ENCODE results near the gene GPR108.
"Not testable (repeated sequence)": the region's sequence is repeated elsewhere in the genome, so short reads cannot be mapped to it uniquely, and the experiment has no call there.

DNA sequence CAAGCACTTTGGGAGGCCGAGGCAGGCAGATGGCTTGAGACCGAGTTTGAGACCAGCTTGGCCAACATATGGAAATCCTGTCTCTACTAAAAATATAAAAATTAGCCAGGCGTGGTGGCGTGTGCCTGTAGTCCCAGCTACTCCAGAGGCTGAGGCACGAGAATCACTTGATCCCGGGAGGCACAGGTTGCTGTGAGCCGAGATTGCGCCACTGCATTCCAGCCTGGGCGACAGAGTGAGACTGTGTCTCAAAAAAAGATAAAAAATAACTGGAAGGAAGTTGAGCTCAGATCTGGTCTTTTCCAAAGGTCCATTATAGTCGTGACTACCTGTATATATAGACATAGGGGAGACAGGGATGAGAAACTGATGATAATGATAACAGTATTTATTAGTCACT, 11.2 kb upstream of the GPR108 start:
- TF ChIP-seq, protein P1, sequence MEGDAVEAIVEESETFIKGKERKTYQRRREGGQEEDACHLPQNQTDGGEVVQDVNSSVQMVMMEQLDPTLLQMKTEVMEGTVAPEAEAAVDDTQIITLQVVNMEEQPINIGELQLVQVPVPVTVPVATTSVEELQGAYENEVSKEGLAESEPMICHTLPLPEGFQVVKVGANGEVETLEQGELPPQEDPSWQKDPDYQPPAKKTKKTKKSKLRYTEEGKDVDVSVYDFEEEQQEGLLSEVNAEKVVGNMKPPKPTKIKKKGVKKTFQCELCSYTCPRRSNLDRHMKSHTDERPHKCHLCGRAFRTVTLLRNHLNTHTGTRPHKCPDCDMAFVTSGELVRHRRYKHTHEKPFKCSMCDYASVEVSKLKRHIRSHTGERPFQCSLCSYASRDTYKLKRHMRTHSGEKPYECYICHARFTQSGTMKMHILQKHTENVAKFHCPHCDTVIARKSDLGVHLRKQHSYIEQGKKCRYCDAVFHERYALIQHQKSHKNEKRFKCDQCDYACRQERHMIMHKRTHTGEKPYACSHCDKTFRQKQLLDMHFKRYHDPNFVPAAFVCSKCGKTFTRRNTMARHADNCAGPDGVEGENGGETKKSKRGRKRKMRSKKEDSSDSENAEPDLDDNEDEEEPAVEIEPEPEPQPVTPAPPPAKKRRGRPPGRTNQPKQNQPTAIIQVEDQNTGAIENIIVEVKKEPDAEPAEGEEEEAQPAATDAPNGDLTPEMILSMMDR (tag by site-specific recombination; IDR thresholded peaks at IDR 0.05), result not testable (repeated sequence)
- TF ChIP-seq ZNF529 (tag by site-specific recombination; IDR thresholded peaks at IDR 0.05; ENCODE audit: insufficient replicate concordance); ZNF501 (tag by site-specific recombination; IDR thresholded peaks at IDR 0.05); ZNF133 (tag by site-specific recombination; IDR thresholded peaks at IDR 0.05); GFI1B (tag by site-specific recombination; IDR thresholded peaks at IDR 0.05); YY1 (tag by site-specific recombination; IDR thresholded peaks at IDR 0.05); ZBTB8A (tag by site-specific recombination; IDR thresholded peaks at IDR 0.05); HOXD13 (CRISPR knock-in tag; IDR thresholded peaks at IDR 0.05; ENCODE audit: borderline replicate concordance); ZNF600 (tag by site-specific recombination; IDR thresholded peaks at IDR 0.05); PATZ1 (tag by site-specific recombination; IDR thresholded peaks at IDR 0.05); HOXA7 (CRISPR knock-in tag; IDR thresholded peaks at IDR 0.05; ENCODE audit: borderline replicate concordance); ZNF843 (tag by site-specific recombination; IDR thresholded peaks at IDR 0.05): not testable (repeated sequence)
- TF ChIP-seq, protein P2, sequence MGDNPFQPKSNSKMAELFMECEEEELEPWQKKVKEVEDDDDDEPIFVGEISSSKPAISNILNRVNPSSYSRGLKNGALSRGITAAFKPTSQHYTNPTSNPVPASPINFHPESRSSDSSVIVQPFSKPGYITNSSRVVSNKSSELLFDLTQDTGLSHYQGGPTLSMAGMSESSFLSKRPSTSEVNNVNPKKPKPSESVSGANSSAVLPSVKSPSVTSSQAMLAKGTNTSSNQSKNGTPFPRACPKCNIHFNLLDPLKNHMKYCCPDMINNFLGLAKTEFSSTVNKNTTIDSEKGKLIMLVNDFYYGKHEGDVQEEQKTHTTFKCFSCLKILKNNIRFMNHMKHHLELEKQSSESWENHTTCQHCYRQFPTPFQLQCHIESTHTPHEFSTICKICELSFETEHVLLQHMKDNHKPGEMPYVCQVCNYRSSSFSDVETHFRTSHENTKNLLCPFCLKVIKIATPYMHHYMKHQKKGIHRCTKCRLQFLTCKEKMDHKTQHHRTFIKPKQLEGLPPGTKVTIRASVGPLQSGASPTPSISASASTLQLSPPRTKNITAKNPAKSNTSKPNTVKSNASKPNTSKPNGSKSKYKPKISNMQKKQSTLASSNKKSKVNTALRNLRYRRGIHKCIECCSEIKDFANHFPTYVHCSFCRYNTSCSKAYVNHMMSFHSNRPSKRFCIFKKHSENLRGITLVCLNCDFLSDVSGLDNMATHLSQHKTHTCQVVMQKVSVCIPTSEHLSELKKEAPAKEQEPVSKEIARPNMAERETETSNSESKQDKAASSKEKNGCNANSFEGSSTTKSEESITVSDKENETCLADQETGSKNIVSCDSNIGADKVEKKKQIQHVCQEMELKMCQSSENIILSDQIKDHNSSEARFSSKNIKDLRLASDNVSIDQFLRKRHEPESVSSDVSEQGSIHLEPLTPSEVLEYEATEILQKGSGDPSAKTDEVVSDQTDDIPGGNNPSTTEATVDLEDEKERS (tag by site-specific recombination; IDR thresholded peaks at IDR 0.05), result not testable (repeated sequence)
- TF ChIP-seq, protein P3, sequence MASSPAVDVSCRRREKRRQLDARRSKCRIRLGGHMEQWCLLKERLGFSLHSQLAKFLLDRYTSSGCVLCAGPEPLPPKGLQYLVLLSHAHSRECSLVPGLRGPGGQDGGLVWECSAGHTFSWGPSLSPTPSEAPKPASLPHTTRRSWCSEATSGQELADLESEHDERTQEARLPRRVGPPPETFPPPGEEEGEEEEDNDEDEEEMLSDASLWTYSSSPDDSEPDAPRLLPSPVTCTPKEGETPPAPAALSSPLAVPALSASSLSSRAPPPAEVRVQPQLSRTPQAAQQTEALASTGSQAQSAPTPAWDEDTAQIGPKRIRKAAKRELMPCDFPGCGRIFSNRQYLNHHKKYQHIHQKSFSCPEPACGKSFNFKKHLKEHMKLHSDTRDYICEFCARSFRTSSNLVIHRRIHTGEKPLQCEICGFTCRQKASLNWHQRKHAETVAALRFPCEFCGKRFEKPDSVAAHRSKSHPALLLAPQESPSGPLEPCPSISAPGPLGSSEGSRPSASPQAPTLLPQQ (tag by site-specific recombination; IDR thresholded peaks at IDR 0.05), result not testable (repeated sequence)

All from HEK293 (cell line).